Uterus (tissue), 2 donors: Measurements from ENCODE around the gene KRT34.
"Not testable (repeated sequence)": the region's sequence is repeated elsewhere in the genome, so short reads cannot be mapped to it uniquely, and the experiment has no call there.

Experiments
- CTCF ChIP-seq, 4 experiments: fragments of 200-600 bp in 2 of 4; fragments of 450-650 bp in 2 of 4; sonication (generic) in 2 of 4; IDR thresholded peaks; one replicate each; pipeline ENCODE4 v1.5.1; 2016 to 2019; ENCODE audit warnings: antibody characterized with exemption in 4 of 4, mild to moderate bottlenecking in 2 of 4, moderate library complexity in 1 of 4
- POLR2A ChIP-seq, 2 donors: fragments of 450-650 bp; IDR thresholded peaks; one replicate each; pipeline ENCODE4 v1.6.1; 2016; ENCODE audit warnings: antibody characterized with exemption in 2 of 2, mild to moderate bottlenecking in 1 of 2, moderate library complexity in 1 of 2

- TF ChIP-seq CTCF, POLR2A (IDR thresholded peaks at IDR 0.05): not testable (repeated sequence)
Measured at GRCh38 chr17:41381943-41382342, at the start of gene KRT34.
